Activated naive CD4-positive, alpha-beta T cell treated with anti-CD3 and anti-CD28 coated beads, Interleukin-2, amount 50 U/mL, for 24 hours (primary cell): ENCODE results near the gene VKORC1L1.
"Not testable (repeated sequence)": the region's sequence is repeated elsewhere in the genome, so short reads cannot be mapped to it uniquely, and the experiment has no call there.

ENCODE experiments used
- H3K27ac Mint-ChIP-seq: one replicate; pipeline ENCODE4 v1.8.0; 2021; ENCODE audit warnings: mild to moderate bottlenecking, mixed read lengths
- H3K27me3 Mint-ChIP-seq: one replicate; pipeline ENCODE4 v1.8.0; 2021; ENCODE audit warnings: mixed read lengths
- H3K36me3 Mint-ChIP-seq: one replicate; pipeline ENCODE4 v1.8.0; 2021; ENCODE audit warnings: mixed read lengths
- H3K4me1 Mint-ChIP-seq: one replicate; pipeline ENCODE4 v1.8.0; 2021; ENCODE audit warnings: mixed read lengths
- H3K4me3 Mint-ChIP-seq: one replicate; pipeline ENCODE4 v1.8.0; 2021; ENCODE audit warnings: mild to moderate bottlenecking, mixed read lengths
- H3K9me3 Mint-ChIP-seq: one replicate; pipeline ENCODE4 v1.8.0; 2021; ENCODE audit warnings: mixed read lengths

VKORC1L1 gene

DNA sequence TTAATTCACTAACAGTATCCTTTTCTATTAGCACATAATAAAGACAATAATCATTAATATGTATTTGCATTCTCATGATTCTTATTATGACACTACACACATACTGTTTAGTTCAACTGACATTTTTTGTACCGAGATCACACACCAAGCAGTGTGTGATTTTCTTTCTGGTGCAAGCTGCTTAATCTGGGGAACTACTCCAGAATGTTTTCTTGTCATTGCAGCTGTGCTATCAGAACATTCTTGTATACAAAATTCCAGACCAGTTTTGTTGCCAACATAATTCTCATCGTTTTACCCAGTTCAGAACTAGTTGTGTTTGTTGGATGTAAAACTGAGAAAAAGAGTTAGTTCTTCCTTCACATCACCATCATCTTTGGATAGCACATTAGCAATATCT, 37.4 kb downstream of the VKORC1L1 start:
- Mint-ChIP-seq H3K27ac (no peak overlapping the region), H3K27me3 (no peaks in the 10 kb centered on the region), H3K4me3 (no peak overlapping the region)

DNA sequence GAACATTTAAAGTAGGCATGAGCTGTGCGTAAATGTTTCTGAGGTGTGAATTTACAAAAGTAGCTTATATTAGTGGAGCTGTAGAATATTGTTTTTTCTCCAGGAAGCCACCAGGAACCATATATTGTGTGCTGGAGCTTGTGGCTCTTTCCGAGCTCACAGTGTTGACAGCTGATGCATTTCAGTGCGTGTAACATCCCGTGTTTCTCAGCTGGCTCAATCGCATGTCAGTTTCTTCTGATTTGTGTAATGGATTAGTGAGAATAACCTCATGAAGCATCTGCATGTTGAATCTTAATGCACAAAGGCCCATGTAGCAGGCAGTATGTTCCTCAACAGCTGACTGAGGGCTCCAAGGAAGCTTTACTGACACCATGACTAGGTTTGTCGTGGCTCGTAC, 39.4 kb downstream of the VKORC1L1 start:
- H3K4me1 Mint-ChIP-seq = peaks cover 9% of the 10 kb centered on the region
- H3K9me3 Mint-ChIP-seq = no peaks in the 10 kb centered on the region
- H3K27me3 Mint-ChIP-seq = no peaks in the 10 kb centered on the region
- H3K36me3 Mint-ChIP-seq = peaks cover 7% of the 10 kb centered on the region
- H3K27ac Mint-ChIP-seq = no peak overlapping the region
- no peak overlapping the region for H3K4me3 Mint-ChIP-seq

More for the DNA sequence above, 37.4 kb downstream of the VKORC1L1 start:
- Mint-ChIP-seq H3K36me3 (peaks cover 4% of the 10 kb centered on the region), H3K9me3 (no peaks in the 10 kb centered on the region), H3K4me1 (peaks cover 9% of the 10 kb centered on the region)

DNA sequence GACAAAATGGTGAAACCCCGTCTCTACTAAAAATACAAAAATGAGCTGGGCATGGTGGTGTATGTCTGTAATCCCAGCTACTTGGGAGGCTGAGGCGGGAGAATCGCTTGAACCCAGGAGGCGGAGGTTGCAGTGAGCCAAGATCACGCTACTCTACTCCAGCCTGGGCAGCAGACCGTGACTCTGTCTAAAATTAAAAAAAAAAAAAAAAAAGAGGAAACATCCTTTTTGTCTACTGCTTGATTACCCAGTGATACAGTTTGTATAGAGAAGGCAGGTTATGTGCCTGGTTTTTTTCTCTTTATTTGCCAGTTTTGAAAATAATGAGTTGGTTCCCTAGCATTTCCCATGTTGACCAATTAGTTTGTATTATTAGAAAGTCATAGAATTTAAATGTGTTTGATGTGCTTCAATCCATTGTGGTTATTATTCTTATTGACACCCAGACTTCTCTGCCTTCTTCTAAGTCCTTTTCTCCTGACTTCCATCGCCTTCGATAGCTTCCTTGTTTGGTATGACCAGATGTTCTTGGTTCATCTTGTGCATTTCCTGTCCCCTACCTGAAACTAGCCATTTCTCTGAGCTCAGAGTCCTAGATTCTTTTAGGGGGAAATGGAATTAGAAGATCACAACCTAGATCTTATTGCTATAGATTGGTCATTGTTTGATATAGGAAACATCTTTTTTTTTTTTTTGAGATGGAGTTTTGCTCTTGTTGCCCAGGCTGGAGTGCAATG, 43.2 kb downstream of the VKORC1L1 start:
- no peak overlapping the region for H3K27ac Mint-ChIP-seq
- no peaks in the 10 kb centered on the region for H3K27me3 Mint-ChIP-seq
- H3K4me1 Mint-ChIP-seq = peaks cover 13% of the 10 kb centered on the region
- no peak overlapping the region for H3K4me3 Mint-ChIP-seq
- H3K9me3 Mint-ChIP-seq = no peaks in the 10 kb centered on the region
- peaks cover 25% of the 10 kb centered on the region for H3K36me3 Mint-ChIP-seq

DNA sequence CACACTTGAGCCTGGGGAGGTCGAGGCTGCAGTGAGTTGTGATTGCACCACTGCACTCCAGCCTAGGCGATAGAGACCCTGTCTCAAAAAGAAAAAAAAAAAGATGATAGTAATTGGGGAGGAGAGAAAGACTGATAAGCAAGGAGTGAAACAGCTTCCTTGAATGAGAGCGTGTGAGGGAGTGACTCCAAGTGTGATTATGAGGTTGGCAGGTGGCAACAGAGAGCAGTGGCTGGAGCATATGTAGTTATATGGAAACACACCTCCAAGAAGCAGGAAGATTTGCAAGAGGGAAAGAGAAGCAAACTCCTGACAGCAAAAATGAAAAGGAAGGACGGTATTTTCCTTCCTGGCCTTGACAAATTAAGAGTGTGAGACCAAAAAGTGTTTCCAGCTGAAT, 50.4 kb downstream of the VKORC1L1 start:
- Mint-ChIP-seq H3K27me3 (no peaks in the 10 kb centered on the region), H3K36me3 (peaks cover 21% of the 10 kb centered on the region), H3K4me3 (no peak overlapping the region), H3K4me1 (peaks cover 11% of the 10 kb centered on the region), H3K27ac (no peak overlapping the region), H3K9me3 (no peaks in the 10 kb centered on the region)

DNA sequence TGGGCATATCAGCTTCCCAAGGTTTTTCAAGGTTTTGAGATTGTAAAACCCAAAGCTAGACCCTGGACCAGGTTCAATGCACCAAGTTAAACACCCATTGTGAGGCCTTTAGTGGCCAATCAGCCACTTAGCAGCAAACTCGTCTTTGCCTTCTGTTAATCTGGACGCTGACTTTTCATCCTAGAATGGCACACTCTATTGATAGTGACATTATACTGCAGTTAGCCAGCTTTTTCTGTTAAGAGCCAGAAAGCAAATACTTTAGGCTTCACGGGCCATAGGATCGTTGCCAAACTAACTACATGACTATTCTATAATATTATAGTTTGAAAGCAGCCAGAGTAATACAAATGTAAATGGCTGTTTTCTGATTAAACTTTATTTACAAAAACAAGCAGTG, 51.3 kb downstream of the VKORC1L1 start:
- Mint-ChIP-seq H3K36me3 (peaks cover 17% of the 10 kb centered on the region), H3K4me3 (no peak overlapping the region), H3K27ac (no peak overlapping the region), H3K4me1 (peaks cover 18% of the 10 kb centered on the region), H3K27me3 (no peaks in the 10 kb centered on the region), H3K9me3 (no peaks in the 10 kb centered on the region)

DNA sequence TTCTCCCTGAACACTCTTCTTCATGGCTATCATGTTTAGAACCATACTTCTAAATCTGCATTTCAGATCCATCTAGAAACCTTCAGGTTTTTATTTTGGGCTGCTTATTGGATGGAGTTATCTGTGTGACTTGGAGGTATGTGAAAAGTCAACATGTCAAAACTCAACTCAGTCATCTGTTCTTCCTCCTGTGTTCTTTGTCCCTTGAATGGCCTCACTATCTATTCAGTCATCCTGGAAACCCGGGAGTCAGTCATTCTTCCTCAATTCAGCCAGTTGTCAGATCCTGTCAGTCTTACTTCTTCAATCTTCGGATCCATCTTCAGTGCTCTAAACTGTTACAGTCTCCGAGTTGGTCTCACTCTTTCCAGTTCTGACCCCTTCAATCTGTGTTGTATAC, 52.2 kb downstream of the VKORC1L1 start:
- Mint-ChIP-seq H3K4me3 (no peak overlapping the region), H3K9me3 (no peaks in the 10 kb centered on the region), H3K4me1 (peaks cover 21% of the 10 kb centered on the region), H3K36me3 (peaks cover 13% of the 10 kb centered on the region), H3K27me3 (no peaks in the 10 kb centered on the region), H3K27ac (no peak overlapping the region)

DNA sequence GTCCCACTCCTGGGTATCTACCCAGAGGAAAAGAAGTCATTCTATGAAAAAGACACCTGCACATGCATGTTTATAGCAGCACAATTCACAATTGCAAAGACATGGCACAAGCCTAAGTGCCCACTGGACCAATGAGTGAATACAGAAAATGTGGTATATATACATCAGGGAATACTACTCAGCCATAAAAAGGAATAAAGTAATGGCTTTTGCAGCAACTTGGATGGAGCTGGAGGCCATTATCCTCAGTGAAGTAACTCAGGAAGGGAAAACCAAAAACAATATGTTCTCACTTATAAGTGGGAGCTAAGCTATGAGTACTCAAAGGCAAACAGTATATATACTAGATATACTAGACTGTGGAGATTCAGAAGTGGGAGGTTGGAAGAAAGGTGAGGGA, 53.7 kb downstream of the VKORC1L1 start:
- Mint-ChIP-seq H3K9me3 (no peaks in the 10 kb centered on the region), H3K36me3 (peaks cover 11% of the 10 kb centered on the region), H3K4me3 (no peak overlapping the region), H3K27me3 (no peaks in the 10 kb centered on the region), H3K27ac (no peak overlapping the region), H3K4me1 (peaks cover 30% of the 10 kb centered on the region)

DNA sequence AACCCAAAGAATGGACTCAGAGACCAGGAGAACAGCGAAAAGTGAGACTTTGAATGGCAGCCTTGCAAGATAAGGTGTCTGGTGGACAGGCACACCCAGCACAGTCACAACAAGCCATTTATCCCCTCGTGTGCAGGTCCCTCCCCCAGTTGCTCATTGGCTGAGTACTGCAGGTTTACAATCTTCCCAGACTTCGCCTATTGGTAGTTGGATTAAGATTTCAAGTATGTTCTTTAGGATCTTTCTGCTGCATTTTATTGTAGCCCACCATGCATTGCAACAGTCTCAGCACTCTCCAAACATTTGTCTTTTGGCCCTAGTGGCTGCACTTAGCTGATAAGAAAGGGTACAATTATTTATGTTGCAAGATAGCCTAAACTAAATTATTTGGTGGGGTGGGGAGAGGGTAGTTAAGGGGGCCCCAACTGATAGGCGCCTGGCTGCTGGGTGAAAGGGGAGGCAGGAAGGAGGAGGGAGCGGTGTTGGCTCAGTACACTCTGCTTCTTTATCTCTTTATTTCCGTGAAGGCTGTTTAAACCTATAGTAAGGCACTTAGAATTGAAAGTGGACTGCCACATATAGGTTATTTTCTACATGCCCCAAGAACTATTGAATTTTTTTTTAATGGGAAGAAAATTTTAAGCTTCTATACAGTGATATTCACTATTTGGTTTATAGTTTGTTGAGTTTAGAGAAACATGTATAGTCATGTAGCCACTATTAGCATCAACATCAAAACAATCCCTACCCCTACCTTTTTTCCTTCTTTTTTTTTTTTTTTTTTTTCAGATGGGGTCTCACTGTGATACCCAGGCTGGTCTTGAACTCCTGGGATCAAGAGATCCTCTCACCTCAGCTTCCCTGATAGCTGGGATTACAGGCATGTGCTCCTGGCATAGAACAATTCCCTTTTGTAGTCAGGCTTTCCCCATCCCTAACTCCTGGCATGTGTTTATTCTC, 54.9 kb downstream of the VKORC1L1 start:
- H3K9me3 Mint-ChIP-seq = no peaks in the 10 kb centered on the region
- H3K4me3 Mint-ChIP-seq = no peak overlapping the region
- no peak overlapping the region for H3K27ac Mint-ChIP-seq
- H3K27me3 Mint-ChIP-seq = no peaks in the 10 kb centered on the region
- peaks cover 34% of the 10 kb centered on the region for H3K4me1 Mint-ChIP-seq
- peaks cover 16% of the 10 kb centered on the region for H3K36me3 Mint-ChIP-seq

DNA sequence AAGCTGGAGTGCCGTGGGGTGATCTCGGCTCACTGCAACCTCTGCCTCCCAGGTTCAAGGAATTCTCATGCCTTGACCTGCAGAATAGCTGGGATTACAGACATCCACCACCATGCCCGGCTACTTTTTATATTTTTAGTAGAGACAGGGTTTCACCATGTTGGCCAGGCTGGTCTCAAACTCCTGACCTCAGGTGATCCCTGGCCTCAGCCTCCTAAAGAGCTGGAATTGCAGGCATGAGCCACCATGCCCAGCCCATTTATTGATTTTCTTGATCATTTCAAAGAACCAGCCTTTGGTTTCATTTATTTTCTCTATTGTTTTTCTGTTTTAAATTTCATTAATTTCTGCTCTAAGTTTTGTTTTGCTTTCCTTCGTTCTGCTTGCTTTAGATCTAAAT, 58.8 kb downstream of the VKORC1L1 start:
- Mint-ChIP-seq H3K27me3 (no peaks in the 10 kb centered on the region), H3K4me1 (peaks cover 32% of the 10 kb centered on the region)

DNA sequence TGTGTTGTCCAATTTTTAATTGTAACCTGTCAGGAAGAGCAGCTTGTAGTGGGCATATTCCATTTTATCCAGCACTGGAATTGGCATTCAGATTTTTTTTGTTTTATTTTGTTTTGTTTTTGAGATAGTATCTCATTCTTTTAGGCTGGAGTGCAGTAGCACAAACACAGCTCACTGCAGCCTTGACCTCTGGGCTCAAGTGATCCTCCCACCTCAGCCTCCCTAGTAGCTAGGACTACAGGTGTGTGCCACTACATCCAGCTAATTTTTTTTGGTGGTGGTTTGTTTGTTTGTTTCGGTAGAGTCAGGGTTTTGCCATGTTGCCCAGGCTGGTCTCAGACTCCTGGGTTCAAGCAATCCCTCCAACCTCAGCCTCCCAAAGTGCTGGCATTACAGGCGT, 64.4 kb downstream of the VKORC1L1 start:
- Mint-ChIP-seq H3K27me3 (no peaks in the 10 kb centered on the region), H3K9me3 (peaks cover 4% of the 10 kb centered on the region), H3K27ac (no peak overlapping the region), H3K4me1 (peaks cover 8% of the 10 kb centered on the region), H3K36me3 (peaks cover 28% of the 10 kb centered on the region), H3K4me3 (no peak overlapping the region)

More for the DNA sequence above, 58.8 kb downstream of the VKORC1L1 start:
- Mint-ChIP-seq H3K27ac (no peak overlapping the region), H3K36me3 (peaks cover 22% of the 10 kb centered on the region), H3K9me3 (peaks cover 4% of the 10 kb centered on the region), H3K4me3 (no peak overlapping the region)

DNA sequence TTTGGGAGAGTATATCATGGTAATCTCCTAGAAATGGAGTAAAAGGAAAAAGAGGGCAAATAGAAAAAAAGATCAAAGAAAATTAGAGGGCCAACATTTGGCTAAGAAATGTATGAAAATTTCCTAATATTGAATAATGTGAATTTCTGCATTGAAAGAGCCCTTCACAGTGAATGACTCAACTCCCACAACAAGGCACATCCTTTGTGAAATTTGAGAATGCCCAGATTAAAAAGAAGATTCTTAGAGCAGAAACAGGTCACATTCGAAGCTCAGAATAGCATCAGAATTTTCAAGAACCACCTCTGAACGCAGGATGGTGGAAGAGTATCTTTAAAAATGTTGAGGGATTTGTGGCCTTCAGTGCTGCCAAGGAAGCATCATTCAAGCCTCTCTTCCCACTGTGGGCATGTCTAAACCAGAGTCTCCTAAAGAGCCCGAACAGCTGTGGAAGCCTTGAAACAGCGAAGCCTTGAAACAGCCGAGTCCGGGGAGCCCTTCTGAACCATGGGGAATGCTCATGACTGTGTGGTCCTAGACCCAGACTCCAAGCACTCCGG, 65.5 kb downstream of the VKORC1L1 start:
- no peak overlapping the region for H3K27ac Mint-ChIP-seq
- peaks cover 3% of the 10 kb centered on the region for H3K4me1 Mint-ChIP-seq
- H3K4me3 Mint-ChIP-seq = no peak overlapping the region
- H3K27me3 Mint-ChIP-seq = no peaks in the 10 kb centered on the region
- peaks cover 4% of the 10 kb centered on the region for H3K9me3 Mint-ChIP-seq
- peaks cover 25% of the 10 kb centered on the region for H3K36me3 Mint-ChIP-seq

DNA sequence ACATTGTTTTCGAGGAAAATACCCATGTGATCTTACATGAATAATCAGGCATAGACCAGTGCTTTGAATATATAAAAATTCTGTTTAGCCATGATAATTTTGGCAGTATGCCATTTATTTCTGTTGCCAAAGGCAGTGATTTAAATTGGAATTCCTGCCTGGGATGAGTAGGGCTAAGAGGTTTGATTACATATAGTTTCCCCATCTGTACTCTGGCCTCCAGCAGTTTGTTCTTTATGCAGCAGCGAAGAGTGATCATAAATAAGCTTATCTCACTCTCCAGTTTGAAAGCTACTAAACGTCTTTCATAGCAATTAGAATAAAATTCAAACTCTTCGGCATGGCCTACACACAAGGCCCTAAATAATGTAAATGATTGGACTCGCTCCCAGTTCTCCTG, 72.9 kb downstream of the VKORC1L1 start:
- H3K27ac Mint-ChIP-seq, H3K4me1 Mint-ChIP-seq, H3K27me3 Mint-ChIP-seq, H3K36me3 Mint-ChIP-seq, H3K4me3 Mint-ChIP-seq, H3K9me3 Mint-ChIP-seq: not testable (repeated sequence)

DNA sequence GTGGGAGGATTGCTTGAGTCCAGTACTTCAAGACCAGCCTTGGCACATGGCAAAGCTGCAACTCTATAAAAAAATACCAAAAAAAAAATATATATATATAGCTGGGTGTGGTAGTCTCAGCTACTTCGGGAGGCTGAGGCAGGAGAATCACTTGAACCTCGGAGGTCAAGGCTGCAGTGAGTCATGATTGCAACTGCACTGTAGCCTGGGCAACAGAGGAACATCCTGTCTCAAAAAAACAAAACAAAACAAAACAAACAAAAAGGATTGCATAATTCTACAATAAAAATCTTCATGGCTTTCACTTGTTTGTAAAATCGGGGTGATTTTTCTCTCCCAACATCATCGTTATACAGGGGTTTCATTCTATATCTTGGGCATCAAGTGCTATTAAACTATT, 74.0 kb downstream of the VKORC1L1 start:
- no peak overlapping the region for H3K27ac Mint-ChIP-seq
- H3K9me3 Mint-ChIP-seq = no peaks in the 10 kb centered on the region
- no peaks in the 10 kb centered on the region for H3K4me1 Mint-ChIP-seq
- peaks cover 2% of the 10 kb centered on the region for H3K36me3 Mint-ChIP-seq
- no peaks in the 10 kb centered on the region for H3K27me3 Mint-ChIP-seq
- no peak overlapping the region for H3K4me3 Mint-ChIP-seq

DNA sequence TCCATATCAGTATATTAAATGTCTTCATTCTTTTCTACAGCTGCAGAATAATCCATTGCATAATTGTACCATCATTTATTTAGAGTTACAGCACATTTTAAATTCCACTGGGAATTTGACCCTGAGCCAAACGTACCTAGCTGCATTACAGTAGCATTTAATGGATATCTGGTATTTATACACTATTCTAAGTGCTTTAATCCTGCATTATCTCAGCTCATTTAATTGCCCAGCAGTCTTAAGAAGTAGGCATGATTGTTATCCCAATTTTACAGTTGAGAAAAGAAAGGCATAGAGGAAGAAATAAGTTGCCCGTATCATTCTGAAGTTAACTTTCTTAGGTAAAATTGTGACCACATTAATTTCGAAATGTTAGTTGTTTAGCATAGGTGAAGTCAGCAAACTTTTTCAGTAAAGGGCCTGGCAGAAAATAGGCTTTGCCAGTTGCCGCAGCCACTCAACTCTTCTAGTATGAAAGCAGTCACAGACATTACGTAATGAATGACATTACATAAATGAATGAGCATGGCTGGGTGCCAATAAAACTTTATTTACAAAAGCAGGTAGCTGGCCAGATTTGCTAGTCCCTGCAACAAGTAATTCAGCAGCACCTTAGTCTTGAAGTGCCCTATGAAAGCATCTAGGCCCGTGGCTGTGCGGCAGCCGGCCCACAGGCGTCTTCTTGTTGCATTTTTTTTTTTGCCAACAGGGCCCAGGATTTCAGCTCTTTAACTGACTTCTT, 79.1 kb downstream of the VKORC1L1 start:
- Mint-ChIP-seq H3K36me3 (peaks cover 12% of the 10 kb centered on the region), H3K4me1 (no peaks in the 10 kb centered on the region), H3K9me3 (no peaks in the 10 kb centered on the region), H3K27me3 (no peaks in the 10 kb centered on the region), H3K4me3 (no peak overlapping the region), H3K27ac (no peak overlapping the region)

DNA sequence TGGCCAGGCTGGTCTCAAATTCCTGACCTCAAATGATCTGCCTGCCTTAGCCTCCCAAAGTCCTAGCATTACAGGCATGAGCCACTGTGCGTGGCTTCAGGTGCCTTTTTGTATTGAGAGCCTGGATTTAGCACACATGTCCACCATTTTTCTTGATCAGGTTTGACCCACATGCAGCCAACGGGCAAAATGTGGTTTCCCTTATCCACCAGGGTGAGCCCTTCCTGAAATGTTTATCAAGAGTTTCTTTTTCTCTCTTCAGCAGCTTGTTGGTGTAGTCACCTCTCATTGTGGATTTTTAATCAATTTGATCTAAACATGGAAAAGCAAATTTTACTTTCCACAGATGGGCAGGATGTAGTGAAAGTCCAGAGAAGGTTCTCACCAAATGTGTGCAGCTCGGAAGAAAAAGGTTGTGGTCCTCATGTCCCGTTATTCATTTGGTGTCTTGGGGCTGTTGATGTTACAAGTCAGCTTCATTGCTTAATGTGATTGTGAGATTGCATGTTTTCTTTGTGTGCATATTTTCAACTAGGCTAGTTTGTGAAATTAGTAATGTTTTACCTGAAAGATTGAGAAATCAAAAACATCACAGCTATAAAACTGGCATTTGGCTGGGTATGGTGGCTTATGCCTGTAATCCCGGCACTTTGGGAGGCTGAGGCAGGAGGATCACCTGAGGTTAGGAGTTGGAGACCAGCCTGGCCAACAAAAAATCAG, 80.3 kb downstream of the VKORC1L1 start:
- Mint-ChIP-seq H3K36me3 (peaks cover 12% of the 10 kb centered on the region), H3K27me3 (no peaks in the 10 kb centered on the region)

More for the DNA sequence above, 80.3 kb downstream of the VKORC1L1 start:
- no peak overlapping the region for H3K4me3 Mint-ChIP-seq
- no peaks in the 10 kb centered on the region for H3K4me1 Mint-ChIP-seq
- H3K9me3 Mint-ChIP-seq = no peaks in the 10 kb centered on the region
- H3K27ac Mint-ChIP-seq = no peak overlapping the region
